Measurements from ENCODE around the gene CDKL5.

The CDKL5 gene

DNA sequence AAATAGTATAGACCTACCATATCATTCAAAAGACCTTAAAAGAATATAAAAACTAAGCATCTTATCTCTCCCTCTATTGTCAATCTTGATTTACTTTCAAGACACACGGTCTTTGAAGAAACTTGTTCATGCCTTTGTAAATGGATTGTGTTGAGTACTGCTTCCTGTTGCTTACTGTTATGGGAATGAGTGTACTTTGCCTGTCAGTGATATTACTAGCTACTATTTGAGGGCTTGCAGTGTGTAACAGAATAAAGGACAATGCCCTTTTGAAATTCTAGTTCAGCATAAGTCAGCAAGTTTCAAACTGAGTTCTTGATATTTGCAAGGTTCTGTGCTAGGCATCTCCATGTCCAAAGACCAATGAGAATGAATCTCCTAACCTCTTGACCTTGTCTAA, 36.0 kb downstream of the CDKL5 start:
- ChIA-PET POLR2A (no interaction called here), CTCF (no interaction called here)
- no peak for DNase-seq (ENCODE audit: extremely low spot score)
- no peak for TF ChIP-seq FOXA1 (IDR thresholded peaks at IDR 0.05)
- TF ChIP-seq BHLHE40 (IDR thresholded peaks at IDR 0.05; ENCODE audit: borderline replicate concordance): no peak
- no peak for TF ChIP-seq PKNOX1 (IDR thresholded peaks at IDR 0.05)
- no peak for TF ChIP-seq SUZ12 (IDR thresholded peaks at IDR 0.05)

DNA sequence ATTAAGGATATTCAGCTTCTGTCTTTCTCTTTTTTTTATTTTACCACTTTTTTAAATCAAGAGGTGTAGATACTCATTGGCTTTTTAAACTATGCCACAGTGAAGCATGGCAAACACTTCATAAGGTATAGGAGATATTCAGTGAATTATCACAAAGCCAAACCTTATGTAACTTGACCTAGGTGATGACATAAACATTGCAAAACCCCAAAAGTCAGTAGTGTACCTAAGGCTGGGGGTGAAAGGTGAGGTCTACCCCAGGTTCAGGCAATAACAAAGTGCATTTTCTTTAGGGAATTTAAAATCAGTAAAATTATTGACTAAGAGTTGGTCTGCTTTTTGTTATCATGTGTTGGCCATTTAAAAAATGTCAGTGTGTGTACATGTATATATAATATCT, 39.1 kb downstream of the CDKL5 start:
- CTCF ChIA-PET: interaction anchor here (0.7 kb wide), 1 partner anchor 606 kb away, joined by 3 read pairs; no protein-coding TSS in a partner anchor
- TF ChIP-seq SP1 (IDR thresholded peaks at IDR 0.05): no peak
- TF ChIP-seq L3MBTL2 (conservative IDR thresholded peaks at IDR 0.05): no peak
- no peak for TF ChIP-seq FOXM1 (IDR thresholded peaks at IDR 0.05; ENCODE audit: borderline replicate concordance)
- TF ChIP-seq HDGF (IDR thresholded peaks at IDR 0.05; ENCODE audit: borderline replicate concordance): no peak
- TF ChIP-seq ARNT (IDR thresholded peaks at IDR 0.05): no peak
- TF ChIP-seq LEF1 (IDR thresholded peaks at IDR 0.05; ENCODE audit: borderline replicate concordance): no peak
- TF ChIP-seq TARDBP (IDR thresholded peaks at IDR 0.05): no peak
- TF ChIP-seq PKNOX1 (IDR thresholded peaks at IDR 0.05): no peak
- TF ChIP-seq ZNF384 (IDR thresholded peaks at IDR 0.05): no peak
- TF ChIP-seq SUZ12 (IDR thresholded peaks at IDR 0.05): no peak
- TF ChIP-seq FOXK2 (IDR thresholded peaks at IDR 0.05): no peak
- TF ChIP-seq NFRKB (IDR thresholded peaks at IDR 0.05): no peak
- no peak for TF ChIP-seq BHLHE40 (IDR thresholded peaks at IDR 0.05; ENCODE audit: borderline replicate concordance)
- TF ChIP-seq CTBP1 (IDR thresholded peaks at IDR 0.05; ENCODE audit: borderline replicate concordance): no peak
- TF ChIP-seq FOXA1 (IDR thresholded peaks at IDR 0.05): no peak
- no peak for TF ChIP-seq ELF4 (IDR thresholded peaks at IDR 0.05)
- POLR2A ChIA-PET: no interaction called here
- no peak for DNase-seq (ENCODE audit: extremely low spot score)

- POLR2A ChIA-PET: no interaction called here
- CTCF ChIA-PET: no interaction called here
- DNase-seq (ENCODE audit: extremely low spot score): no peak
Observed at GRCh38 chrX:18465051-18465450, 39.6 kb downstream of the CDKL5 start.

GRCh38 chrX:18468599-18468998, 43.2 kb downstream of the CDKL5 start:
- ChIA-PET POLR2A (no interaction called here), CTCF (no interaction called here)
- TF ChIP-seq LEF1 (IDR thresholded peaks at IDR 0.05; ENCODE audit: borderline replicate concordance) (no peak), SUZ12 (IDR thresholded peaks at IDR 0.05) (no peak), ELF4 (IDR thresholded peaks at IDR 0.05) (no peak), FOXM1 (IDR thresholded peaks at IDR 0.05; ENCODE audit: borderline replicate concordance) (no peak), FOXA1 (IDR thresholded peaks at IDR 0.05) (no peak), NFRKB (IDR thresholded peaks at IDR 0.05) (no peak), ARNT (IDR thresholded peaks at IDR 0.05) (no peak), HDGF (IDR thresholded peaks at IDR 0.05; ENCODE audit: borderline replicate concordance) (no peak), L3MBTL2 (conservative IDR thresholded peaks at IDR 0.05) (no peak), BHLHE40 (IDR thresholded peaks at IDR 0.05; ENCODE audit: borderline replicate concordance) (no peak), PKNOX1 (IDR thresholded peaks at IDR 0.05) (no peak), CTBP1 (IDR thresholded peaks at IDR 0.05; ENCODE audit: borderline replicate concordance) (no peak)
- no peak for DNase-seq (ENCODE audit: extremely low spot score)

More at GRCh38 chrX:18465051-18465450, 39.6 kb downstream of the CDKL5 start:
- TF ChIP-seq FOXM1 (IDR thresholded peaks at IDR 0.05; ENCODE audit: borderline replicate concordance) (no peak), FOXA1 (IDR thresholded peaks at IDR 0.05) (no peak), ZNF384 (IDR thresholded peaks at IDR 0.05) (no peak), CTBP1 (IDR thresholded peaks at IDR 0.05; ENCODE audit: borderline replicate concordance) (no peak), FOXK2 (IDR thresholded peaks at IDR 0.05) (no peak), SUZ12 (IDR thresholded peaks at IDR 0.05) (no peak), HDGF (IDR thresholded peaks at IDR 0.05; ENCODE audit: borderline replicate concordance) (no peak), L3MBTL2 (conservative IDR thresholded peaks at IDR 0.05) (no peak), PKNOX1 (IDR thresholded peaks at IDR 0.05) (no peak), SP1 (IDR thresholded peaks at IDR 0.05) (no peak), NFRKB (IDR thresholded peaks at IDR 0.05) (no peak), LEF1 (IDR thresholded peaks at IDR 0.05; ENCODE audit: borderline replicate concordance) (no peak), ELF4 (IDR thresholded peaks at IDR 0.05) (no peak), ARNT (IDR thresholded peaks at IDR 0.05) (no peak)

- POLR2A ChIA-PET: no interaction called here
- TF ChIP-seq ZNF384 (IDR thresholded peaks at IDR 0.05): no peak
- TF ChIP-seq FOXK2 (IDR thresholded peaks at IDR 0.05): no peak
- TF ChIP-seq TARDBP (IDR thresholded peaks at IDR 0.05): no peak
- TF ChIP-seq FOXM1 (IDR thresholded peaks at IDR 0.05; ENCODE audit: borderline replicate concordance): no peak
- TF ChIP-seq SUZ12 (IDR thresholded peaks at IDR 0.05): no peak
- no peak for TF ChIP-seq L3MBTL2 (conservative IDR thresholded peaks at IDR 0.05)
- TF ChIP-seq HDGF (IDR thresholded peaks at IDR 0.05; ENCODE audit: borderline replicate concordance): no peak
- no peak for TF ChIP-seq CTBP1 (IDR thresholded peaks at IDR 0.05; ENCODE audit: borderline replicate concordance)
- no peak for TF ChIP-seq LEF1 (IDR thresholded peaks at IDR 0.05; ENCODE audit: borderline replicate concordance)
- TF ChIP-seq ARNT (IDR thresholded peaks at IDR 0.05): no peak
- no peak for TF ChIP-seq FOXA1 (IDR thresholded peaks at IDR 0.05)
- no peak for TF ChIP-seq BHLHE40 (IDR thresholded peaks at IDR 0.05; ENCODE audit: borderline replicate concordance)
- no peak for TF ChIP-seq ELF4 (IDR thresholded peaks at IDR 0.05)
- DNase-seq (ENCODE audit: extremely low spot score): no peak
- CTCF ChIA-PET: no interaction called here
Observed at GRCh38 chrX:18471296-18471695, 45.9 kb downstream of the CDKL5 start.
